GM23338 (cell line): Measurements from ENCODE around the gene AGAP1. TPM values are rescaled to one million over a fixed set of nuclear protein-coding genes. Genes with fewer than 3 reads are reported as not detected.

Experiments used
- ATAC-seq: fragments of 200-7000 bp; cut with Tn5 transposase; 3 replicates; pipeline ENCODE4 v1.9.1; 2020
- DNase-seq: peaks from one replicate; pipeline ENCODE4 v3.0.0-alpha.2; 2015; ENCODE audit warnings: low spot score
- H2AFZ ChIP-seq: fragments of 200-600 bp; sonication (generic); 2 replicates; pipeline ENCODE4 v1.8.0; 2016; ENCODE audit warnings: antibody characterized with exemption, mild to moderate bottlenecking, moderate library complexity
- H3F3A ChIP-seq: fragments of 200-600 bp; sonication (generic); replicated peaks from 2 replicates; pipeline ENCODE4 v1.8.0; 2017; ENCODE audit warnings: antibody characterized with exemption, mixed run types, low read depth
- H3K27ac ChIP-seq: fragments of 200-600 bp; sonication (generic); 2 replicates; pipeline ENCODE4 v1.6.1; 2016; ENCODE audit warnings: low read depth
- H3K27me3 ChIP-seq: fragments of 200-600 bp; sonication (generic); 2 replicates; pipeline ENCODE4 v1.8.0; 2016; ENCODE audit warnings: mild to moderate bottlenecking, mixed run types, moderate library complexity; ENCODE audit not compliant: insufficient read depth
- H3K36me3 ChIP-seq: fragments of 200-600 bp; sonication (generic); 2 replicates; pipeline ENCODE4 v1.8.0; 2016; ENCODE audit warnings: mild to moderate bottlenecking; ENCODE audit not compliant: insufficient read depth
- H3K4me1 ChIP-seq: fragments of 200-600 bp; sonication (generic); 2 replicates; pipeline ENCODE4 v1.8.0; 2016; ENCODE audit warnings: mild to moderate bottlenecking, moderate library complexity; ENCODE audit not compliant: insufficient read depth
- H3K4me2 ChIP-seq: fragments of 200-600 bp; sonication (generic); 2 replicates; pipeline ENCODE4 v1.7.1; 2017; ENCODE audit warnings: mixed run types
- H3K4me3 ChIP-seq: fragments of 200-600 bp; sonication (generic); 2 replicates; pipeline ENCODE4 v1.6.1; 2016; ENCODE audit warnings: mixed run types
- H3K79me2 ChIP-seq: fragments of 200-600 bp; sonication (generic); replicated peaks from 2 replicates; pipeline ENCODE4 v1.8.0; 2017; ENCODE audit warnings: mild to moderate bottlenecking; ENCODE audit not compliant: insufficient read depth
- H3K9me2 ChIP-seq: fragments of 200-600 bp; sonication (generic); 2 replicates; pipeline ENCODE4 v1.8.0; 2017; ENCODE audit not compliant: insufficient read depth
- H4K20me1 ChIP-seq: fragments of 200-600 bp; sonication (generic); replicated peaks from 2 replicates; pipeline ENCODE4 v1.8.0; 2017; ENCODE audit warnings: mild to moderate bottlenecking; ENCODE audit not compliant: insufficient read depth
- H3K27ac Mint-ChIP-seq: 2 replicates; pipeline ENCODE4 v1.8.0; 2020; ENCODE audit warnings: inconsistent platforms, mild to moderate bottlenecking, moderate library complexity, mixed read lengths
- H3K27me3 Mint-ChIP-seq: 3 replicates; pipeline ENCODE4 v1.8.0; 2022; ENCODE audit warnings: low read depth, mild to moderate bottlenecking, moderate library complexity, mixed read lengths, inconsistent platforms; ENCODE audit not compliant: insufficient read depth, poor library complexity
- H3K36me3 Mint-ChIP-seq: 3 replicates; pipeline ENCODE4 v1.8.0; 2021; ENCODE audit warnings: low read depth, mild to moderate bottlenecking, inconsistent platforms, moderate library complexity, mixed read lengths
- H3K4me1 Mint-ChIP-seq: 3 replicates; pipeline ENCODE4 v1.8.0; 2020; ENCODE audit warnings: mild to moderate bottlenecking, inconsistent platforms, mixed read lengths
- H3K4me3 Mint-ChIP-seq: 3 replicates; pipeline ENCODE4 v1.8.0; 2021; ENCODE audit warnings: moderate library complexity, mild to moderate bottlenecking, inconsistent platforms, mixed read lengths
- H3K9me3 Mint-ChIP-seq: 3 replicates; pipeline ENCODE4 v1.8.0; 2020; ENCODE audit warnings: moderate library complexity, mild to moderate bottlenecking, inconsistent platforms, mixed read lengths
- CREB1 ChIP-seq: fragments of 250-450 bp; sonication (Bioruptor Pico); IDR thresholded peaks from 2 replicates; pipeline ENCODE4 v1.5.0; 2020; ENCODE audit warnings: low read depth, mild to moderate bottlenecking, moderate library complexity
- CTCF ChIP-seq, 2 experiments: fragments of 200-600 bp in 1 of 2; sonication (generic) in 1 of 2; conservative IDR thresholded peaks; 2 replicates each; pipeline versions ENCODE4 v1.5.1 to v1.6.1; 2016 to 2017; ENCODE audit warnings: antibody characterized with exemption in 2 of 2, low read depth in 2 of 2, mild to moderate bottlenecking in 2 of 2, moderate library complexity in 1 of 2
- ETS1 ChIP-seq: IDR thresholded peaks from 2 replicates; pipeline ENCODE4 v1.6.1; 2016; ENCODE audit warnings: antibody characterized with exemption
- EZH2phosphoT487 ChIP-seq: fragments of 200-600 bp; sonication (generic); IDR thresholded peaks from one replicate; pipeline ENCODE4 v1.8.1; 2018; ENCODE audit warnings: antibody characterized with exemption; ENCODE audit not compliant: unreplicated experiment
- JUNB ChIP-seq: IDR thresholded peaks from one replicate; pipeline ENCODE4 v1.6.1; 2016; ENCODE audit warnings: antibody characterized with exemption; ENCODE audit not compliant: unreplicated experiment
- NANOG ChIP-seq: IDR thresholded peaks from 2 replicates; pipeline ENCODE4 v1.6.1; 2016; ENCODE audit warnings: antibody characterized with exemption, borderline replicate concordance
- POLR2AphosphoS5 ChIP-seq: IDR thresholded peaks from 2 replicates; pipeline ENCODE4 v1.6.1; 2016; ENCODE audit warnings: antibody characterized with exemption, low read depth
- REST ChIP-seq: IDR thresholded peaks from one replicate; pipeline ENCODE4 v1.6.1; 2018; ENCODE audit warnings: antibody characterized with exemption; ENCODE audit not compliant: unreplicated experiment
- STAT1 ChIP-seq: IDR thresholded peaks from one replicate; pipeline ENCODE4 v1.6.1; 2016; ENCODE audit warnings: antibody characterized with exemption; ENCODE audit not compliant: unreplicated experiment
- ZNF114 ChIP-seq: fragments of 250-450 bp; sonication (Bioruptor Pico); IDR thresholded peaks from 2 replicates; pipeline ENCODE4 v1.5.0; 2020; ENCODE audit warnings: mild to moderate bottlenecking, moderate library complexity
- ZNF331 ChIP-seq: fragments of 250-450 bp; sonication (Bioruptor Pico); IDR thresholded peaks from 2 replicates; pipeline ENCODE4 v1.5.0; 2020; ENCODE audit warnings: low read depth, mild to moderate bottlenecking, moderate library complexity
- ZNF462 ChIP-seq: fragments of 250-450 bp; sonication (Bioruptor Pico); IDR thresholded peaks from 2 replicates; pipeline ENCODE4 v1.5.0; 2020; ENCODE audit warnings: mild to moderate bottlenecking, moderate library complexity
- polyA plus RNA-seq: library from polyadenylated mRNA; unstranded; fragments of >200 nt; fragmentation: Nextera tagmentation; extraction: Ambion mirVana; gene quantifications from 2 replicates; pipeline ENCODE4 v1.2.1, GENCODE V29; 2016
- total RNA-seq: library from RNA; depleted of rRNA; stranded (reverse); fragments of >200 nt; shearing (Covaris generic); gene quantifications from 2 replicates; pipeline ENCODE4 v1.2.3, GENCODE V29; 2014

AGAP1 gene
- total and polyA plus RNA-seq, 2 experiments from 2014 or later: 13.3 to 27.9 TPM

- Mint-ChIP-seq H3K9me3 (peaks cover 3% of the 10 kb centered on the region; the same call in 2 of the 3 replicates), H3K36me3 (peaks cover 17% of the 10 kb centered on the region), H3K27me3 (peaks cover 22% of the 10 kb centered on the region), H3K27ac (no peak overlapping the region), H3K4me1 (peaks cover 59% of the 10 kb centered on the region), H3K4me3 (no peak overlapping the region)
- no peak overlapping the region for H2AFZ ChIP-seq
- H3K27ac ChIP-seq: no peak overlapping the region
- no peaks in the 10 kb centered on the region for H3K9me2 ChIP-seq
- no peaks in the 10 kb centered on the region for H3K36me3 ChIP-seq
- H3K4me3 ChIP-seq: no peak overlapping the region
- peaks cover 42% of the 10 kb centered on the region for H3K4me1 ChIP-seq
- DNase-seq (no peak), ATAC-seq (no peak)
- peaks cover 1% of the 10 kb centered on the region; the same call in 1 of the 2 replicates for H3F3A ChIP-seq
- no peaks in the 10 kb centered on the region for H3K27me3 ChIP-seq
- no peaks in the 10 kb centered on the region for H3K79me2 ChIP-seq
- TF ChIP-seq ZNF462 (no peak), STAT1 (no peak), REST (no peak), EZH2phosphoT487 (no peak), ZNF114 (CRISPR knock-in tag) (no peak), CTCF (conservative IDR thresholded peaks at IDR 0.05; ENCODE audit: low read depth in 2 of 2) (no peak), ETS1 (no peak), POLR2AphosphoS5 (no peak), NANOG (no peak), ZNF331 (CRISPR knock-in tag) (no peak), CREB1 (no peak), JUNB (no peak)
- H3K4me2 ChIP-seq: no peak overlapping the region
- H4K20me1 ChIP-seq: no peaks in the 10 kb centered on the region; the same call in 1 of the 2 replicates
Measured at GRCh38 chr2:236056141-236056540, 562.3 kb downstream of the AGAP1 start.
